GM23248 (cell line): Measurements from ENCODE around the gene METTL25B.

Experiments used
- EZH2 ChIP-seq: fragments of 200-600 bp; sonication (generic); IDR thresholded peaks from 2 replicates; pipeline ENCODE4 v1.6.1; 2018; ENCODE audit warnings: antibody characterized with exemption, mild to moderate bottlenecking; ENCODE audit not compliant: insufficient read depth, poor library complexity, severe bottlenecking
- EZH2phosphoT487 ChIP-seq: fragments of 200-600 bp; sonication (generic); IDR thresholded peaks from 2 replicates; pipeline ENCODE4 v1.6.1; 2018; ENCODE audit warnings: antibody characterized with exemption, moderate library complexity, mild to moderate bottlenecking, low read depth; ENCODE audit not compliant: insufficient read depth

DNA sequence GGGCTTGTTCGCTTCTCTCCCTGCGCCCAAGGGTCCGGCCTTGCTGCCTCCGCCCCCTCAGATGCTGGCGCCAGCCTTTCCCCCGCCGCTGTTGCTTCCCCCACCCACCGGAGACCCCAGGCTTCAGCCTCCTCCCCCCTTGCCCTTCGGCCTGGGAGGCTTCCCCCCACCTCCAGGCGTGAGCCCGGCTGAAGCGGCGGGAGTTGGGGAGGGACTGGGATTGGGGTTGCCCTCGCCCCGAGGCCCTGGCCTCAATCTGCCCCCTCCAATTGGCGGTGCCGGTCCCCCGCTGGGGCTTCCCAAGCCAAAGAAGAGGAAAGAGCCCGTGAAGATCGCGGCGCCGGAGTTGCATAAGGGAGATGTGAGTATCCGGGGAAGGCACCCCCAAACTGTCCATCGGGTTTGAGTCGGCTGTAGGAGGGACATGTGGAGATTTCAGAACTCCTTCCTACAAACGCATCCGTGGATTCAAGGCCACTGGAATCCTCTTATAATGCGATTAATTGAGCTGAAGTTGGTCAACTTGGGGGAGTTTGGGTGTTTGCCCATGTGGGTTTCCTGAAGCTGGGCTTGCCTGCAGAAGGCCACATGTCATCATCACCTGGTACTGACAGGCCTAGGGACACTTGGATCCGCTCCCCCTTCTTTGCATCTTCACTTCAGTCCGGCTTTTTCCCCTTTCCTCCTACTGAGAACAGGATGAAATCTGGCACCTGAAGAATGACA lies 39.8 kb downstream of the METTL25B start:
- TF ChIP-seq EZH2phosphoT487, result no peak
- no peak for TF ChIP-seq EZH2
